HL-60/S4 (cell line): ENCODE data around the gene ERI3.

ENCODE experiments used
- in situ Hi-C: fragments of 300-500 bp; cut with MboI; formaldehyde crosslinking; loops from 2 replicates; pipeline ENCODE4 v1.14.3; 2022; ENCODE audit warnings: low sequenced_read_pairs

The ERI3 gene

DNA sequence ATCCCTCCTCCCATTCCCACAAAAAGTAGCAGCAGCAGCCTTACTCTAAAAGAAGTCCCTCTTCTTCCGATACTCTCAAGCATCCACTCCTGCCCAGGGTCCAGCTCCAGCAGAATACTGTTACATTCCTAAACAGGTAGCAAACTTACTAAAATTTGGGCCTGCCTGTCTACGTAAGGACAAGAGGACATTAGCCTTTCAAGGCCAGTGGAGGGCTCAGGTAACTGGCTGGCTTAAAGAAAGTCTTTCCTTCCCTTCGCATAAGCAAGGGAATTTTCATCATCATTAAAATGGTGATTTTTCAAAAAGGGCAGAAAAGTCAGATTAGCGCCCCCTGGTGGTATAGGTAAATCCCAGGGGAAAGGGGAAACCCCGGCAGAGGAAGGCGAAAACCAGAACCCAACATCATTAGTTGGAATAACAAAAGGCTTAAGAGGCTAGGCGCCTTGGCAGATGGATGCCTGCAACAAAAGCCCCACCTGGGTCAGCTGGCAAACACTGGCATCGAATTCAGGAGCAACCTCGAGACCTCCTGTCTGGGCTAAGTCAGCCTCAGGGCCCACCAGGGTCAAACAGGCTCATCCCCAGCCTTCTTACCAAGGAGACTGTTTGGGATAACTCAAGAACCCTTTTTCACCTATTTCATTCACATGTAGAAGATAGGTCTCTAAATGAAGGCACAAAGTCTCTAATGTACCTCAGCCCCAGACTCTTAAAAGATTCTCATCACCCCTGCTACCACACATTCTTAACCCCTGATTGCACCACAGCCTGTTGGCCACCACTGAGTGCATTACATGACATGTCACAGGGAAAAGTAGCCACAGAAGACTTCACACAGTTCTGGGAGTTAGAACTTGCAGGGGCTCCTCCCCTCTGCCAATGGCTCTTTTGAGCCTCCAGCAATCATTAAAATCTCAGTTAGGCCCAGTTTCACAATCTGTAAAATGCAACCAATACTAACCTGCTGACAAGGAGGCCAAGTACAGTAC is 36.7 kb downstream of the ERI3 start:
- in situ Hi-C loops, result no loop called here

- in situ Hi-C loops, result no loop called here
Observed at GRCh38 chr1:44316231-44316759, 38.8 kb downstream of the ERI3 start.

DNA sequence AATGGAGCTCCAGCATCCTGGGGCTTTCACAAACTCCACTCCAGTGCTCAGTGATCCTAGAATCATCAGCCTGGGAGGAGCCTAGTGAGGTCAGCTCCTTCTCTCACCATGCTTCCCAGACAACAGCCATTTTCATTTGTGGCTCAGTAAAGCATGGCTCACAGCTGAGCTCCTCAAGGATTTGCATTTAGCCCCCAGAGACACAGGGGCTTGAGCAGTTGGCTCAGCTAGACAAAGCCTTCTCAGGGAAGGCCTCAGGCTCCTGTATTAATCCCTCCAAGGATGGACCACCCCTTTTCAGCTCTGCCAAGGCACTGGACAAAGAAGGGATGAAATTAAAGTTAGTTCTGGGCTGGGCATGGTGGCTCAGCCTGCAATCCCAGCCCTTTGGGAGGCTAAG is 39.5 kb downstream of the ERI3 start:
- in situ Hi-C loops, result no loop called here

DNA sequence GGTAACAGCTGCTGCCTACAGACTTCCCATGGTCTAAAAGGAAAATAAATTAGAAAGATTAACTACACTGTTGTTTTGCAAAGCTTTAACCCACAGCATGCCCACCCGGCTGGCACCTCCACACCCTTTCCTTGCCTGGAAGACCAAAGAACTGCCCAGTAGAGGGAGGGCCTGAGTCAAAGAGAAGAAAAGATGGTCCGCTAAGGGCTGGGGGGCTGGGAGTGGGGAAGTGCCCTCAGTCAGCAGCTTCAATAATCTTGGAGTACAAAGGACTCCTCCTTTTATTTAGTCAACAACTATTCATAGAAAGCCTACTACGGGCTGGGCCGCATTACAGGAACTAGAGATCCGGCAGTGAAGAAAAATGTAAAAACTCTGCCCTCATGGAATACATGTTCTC is 40.6 kb downstream of the ERI3 start:
- in situ Hi-C loops, result no loop called here

DNA sequence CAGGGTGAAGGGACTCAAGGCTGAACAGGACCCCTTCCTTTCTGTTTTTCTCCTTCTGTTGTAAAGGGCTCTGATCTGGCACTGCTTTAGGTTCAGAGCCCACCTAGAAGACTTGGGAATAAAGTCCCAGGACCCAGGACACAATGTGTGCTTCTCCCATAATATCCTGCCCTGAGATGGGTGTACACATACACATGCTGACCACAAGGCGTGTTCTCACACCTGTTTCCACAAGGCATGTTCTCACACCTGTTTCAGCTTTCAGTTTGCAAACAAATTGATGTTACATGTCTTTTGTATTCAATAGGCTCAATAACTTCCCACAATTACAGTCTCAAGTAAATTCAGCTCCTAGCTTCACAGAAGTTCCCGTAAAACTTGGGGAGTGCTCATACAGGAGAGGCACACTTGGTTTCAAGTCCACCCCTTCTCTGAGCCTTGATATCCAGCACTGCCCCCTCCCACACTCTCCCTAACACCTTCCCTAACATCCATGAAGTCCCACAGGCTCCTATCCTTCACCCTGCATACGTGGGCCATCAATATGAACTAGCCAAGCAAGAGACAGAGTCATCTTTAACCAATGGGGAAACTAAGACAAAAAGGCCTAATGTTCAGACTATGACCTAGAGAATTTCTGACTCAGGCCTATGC is 41.7 kb downstream of the ERI3 start:
- in situ Hi-C loops, result no loop called here

DNA sequence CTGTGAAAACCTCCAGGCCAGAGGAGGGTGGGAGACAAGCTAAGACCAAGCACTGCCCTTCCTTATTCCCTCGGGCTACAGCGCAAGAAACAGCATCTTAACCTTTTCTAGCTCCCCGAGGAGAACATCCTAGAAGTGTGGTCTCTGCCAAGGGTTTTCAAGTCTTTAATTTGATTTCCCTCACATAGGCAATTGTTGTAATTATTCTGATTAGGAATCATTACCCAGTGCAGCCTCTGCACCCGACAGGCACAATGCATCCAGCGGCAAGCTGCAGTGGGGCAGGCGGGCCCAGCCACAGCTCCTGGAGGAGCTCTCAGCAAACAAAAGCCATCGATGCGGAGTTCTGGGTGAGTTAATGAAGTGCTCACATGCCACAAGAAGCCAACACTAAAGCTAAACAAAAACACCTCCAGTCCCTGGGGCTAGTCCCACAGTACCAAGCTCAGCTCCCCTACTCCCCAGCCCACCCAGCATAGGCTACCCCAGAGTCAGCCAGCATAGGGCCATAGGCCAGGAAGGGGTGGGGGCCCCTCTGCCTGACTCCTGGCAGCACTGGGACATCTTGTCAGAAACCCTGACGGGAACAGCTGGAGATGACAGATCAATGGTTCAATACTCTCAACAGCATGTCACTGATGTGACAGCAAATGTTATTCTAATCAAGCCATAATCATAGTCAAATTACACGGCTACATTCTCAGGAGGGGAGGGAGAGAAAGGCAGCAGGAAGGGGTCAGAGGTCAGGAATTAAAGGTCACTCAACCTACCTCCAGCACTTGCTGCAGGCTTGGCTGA is 42.5 kb downstream of the ERI3 start:
- in situ Hi-C loops, result no loop called here

DNA sequence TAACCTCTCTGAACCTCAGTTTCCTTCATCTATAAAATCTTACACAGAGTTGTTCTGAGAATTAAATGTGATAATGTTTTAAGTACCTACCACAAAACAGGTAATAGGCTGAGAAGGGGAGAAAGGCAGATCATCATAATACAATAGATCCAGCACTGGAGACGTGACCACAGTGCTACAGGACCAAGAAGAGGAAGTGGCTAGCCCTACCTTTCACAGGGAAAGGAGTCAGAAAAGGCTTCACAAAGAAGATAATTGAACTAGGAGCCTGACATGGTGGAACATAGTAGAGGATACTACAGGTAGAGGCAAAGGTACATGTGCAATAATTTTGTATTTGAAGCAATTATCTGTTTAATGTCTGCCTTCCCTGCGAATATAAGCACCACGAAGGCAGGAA is 45.1 kb downstream of the ERI3 start:
- in situ Hi-C loops, result no loop called here

DNA sequence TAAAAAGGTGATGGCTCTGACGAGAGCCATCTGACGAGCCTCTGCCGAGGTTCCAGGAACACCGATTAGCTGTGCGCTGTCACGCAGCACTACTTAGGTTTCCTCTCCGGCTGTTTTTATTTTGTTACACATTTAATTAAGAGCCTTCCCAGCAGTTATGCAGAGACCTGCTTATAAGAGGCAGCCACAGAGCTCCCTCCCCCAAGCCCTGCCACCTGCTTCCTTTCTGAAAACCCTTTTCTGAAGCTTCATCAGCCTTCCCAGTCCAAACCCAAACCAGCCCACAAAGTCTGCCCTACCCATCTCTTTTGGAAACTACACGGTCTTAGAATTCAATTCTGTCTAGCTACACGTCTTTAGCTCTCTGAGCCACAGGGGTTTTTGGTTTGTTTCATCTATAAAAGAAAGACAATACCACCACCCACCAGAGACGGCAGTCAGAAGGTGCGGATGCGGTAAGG is 49.1 kb downstream of the ERI3 start:
- in situ Hi-C loops, result no loop called here

- in situ Hi-C loops, result no loop called here
Observed at GRCh38 chr1:44303532-44303931, 51.5 kb downstream of the ERI3 start.

DNA sequence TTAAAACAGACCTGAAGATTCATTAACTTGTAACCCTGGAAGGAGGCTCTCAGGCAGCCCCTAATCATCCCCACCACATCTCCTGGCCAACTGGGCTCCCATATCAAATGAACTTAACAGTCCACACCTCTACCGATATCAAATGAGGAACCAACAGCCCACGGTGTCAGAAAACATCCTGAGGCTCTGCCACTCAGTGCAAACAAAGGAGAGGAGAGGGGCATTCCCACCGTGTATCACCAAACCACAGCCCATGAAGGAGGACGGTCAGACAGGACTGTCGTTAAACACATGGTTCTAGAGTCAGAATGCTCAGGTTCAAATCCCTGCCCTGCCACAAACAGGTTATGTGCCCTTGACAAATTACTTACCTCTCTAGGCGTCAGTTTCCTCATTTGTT is 52.5 kb downstream of the ERI3 start:
- in situ Hi-C loops, result no loop called here

DNA sequence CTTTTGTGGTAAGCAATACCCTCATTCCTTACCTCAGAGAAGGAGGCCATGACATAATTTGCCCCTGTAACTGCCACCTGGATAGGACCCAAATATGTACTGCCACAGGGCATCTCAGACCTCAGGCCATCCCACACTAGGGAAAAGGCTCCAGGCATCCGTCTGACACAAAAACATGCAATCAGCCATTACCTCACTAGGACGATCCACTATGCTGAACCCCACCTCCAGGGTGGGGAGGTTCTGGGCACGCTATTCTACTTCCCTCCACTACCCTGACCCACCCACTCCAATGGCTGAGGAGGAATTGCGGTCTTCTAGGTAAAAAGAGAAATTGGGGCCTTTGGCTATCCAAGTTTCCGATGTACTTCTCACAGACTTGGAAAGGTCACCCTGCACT is 53.6 kb downstream of the ERI3 start:
- in situ Hi-C loops, result no loop called here

DNA sequence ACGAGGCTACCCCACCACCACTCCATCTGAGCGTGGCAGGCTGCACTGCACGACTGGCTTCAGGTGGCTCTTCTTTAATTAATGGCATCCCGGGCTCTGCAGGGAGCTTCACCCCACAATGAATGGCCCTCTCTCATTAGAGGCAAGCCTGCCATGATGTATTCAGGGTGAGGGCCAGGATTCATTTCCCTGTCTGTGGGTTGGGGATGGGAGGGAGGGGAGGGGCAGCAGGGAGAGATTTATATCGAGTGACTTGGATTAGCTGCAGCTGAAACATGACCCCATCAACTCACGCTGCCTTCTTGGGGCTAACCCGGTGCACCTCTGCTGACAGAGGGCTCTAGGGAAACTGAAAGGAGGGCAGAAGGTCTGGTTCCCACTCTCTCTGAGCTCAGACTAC is 54.2 kb downstream of the ERI3 start:
- in situ Hi-C loops, result no loop called here

DNA sequence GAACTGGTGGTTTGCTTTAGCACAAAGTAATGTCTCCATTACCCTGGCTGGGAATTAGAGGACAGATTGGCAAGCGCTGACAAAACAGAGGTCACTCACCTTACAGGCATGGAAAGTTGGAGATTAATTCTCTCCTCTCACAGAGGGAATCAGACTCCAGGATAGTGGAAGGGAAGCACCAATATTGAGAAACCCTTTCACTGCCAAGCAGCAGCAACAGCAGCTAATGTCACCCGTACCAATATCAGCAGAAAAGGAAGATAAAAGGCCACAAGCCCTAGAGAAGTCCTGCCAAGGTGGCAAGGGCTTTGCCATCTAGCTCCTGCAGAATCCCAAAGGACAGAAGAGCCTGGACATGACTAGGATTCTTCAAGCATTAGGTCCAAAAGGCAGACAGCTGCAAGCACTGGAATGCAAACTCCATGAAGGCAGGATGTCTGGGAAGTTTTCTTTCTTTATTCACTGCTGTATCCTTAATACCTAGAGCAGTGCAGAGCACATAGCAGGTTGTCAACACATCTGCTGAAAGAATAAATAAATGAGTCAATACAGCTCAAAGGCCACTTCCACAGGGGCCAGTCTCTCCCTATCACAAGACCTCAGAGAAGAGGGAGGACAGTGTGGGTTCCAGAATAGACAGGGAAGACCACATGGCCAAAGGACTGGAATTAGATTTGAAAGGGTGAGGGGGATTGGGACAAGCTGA is 57.2 kb downstream of the ERI3 start:
- in situ Hi-C loops, result no loop called here

GRCh38 chr1:44296806-44297205 is 58.3 kb downstream of the ERI3 start:
- in situ Hi-C loops, result no loop called here

- in situ Hi-C loops, result no loop called here
Observed at GRCh38 chr1:44296086-44296485, 59.0 kb downstream of the ERI3 start.

GRCh38 chr1:44294588-44295007 is 60.5 kb downstream of the ERI3 start:
- in situ Hi-C loops, result no loop called here

DNA sequence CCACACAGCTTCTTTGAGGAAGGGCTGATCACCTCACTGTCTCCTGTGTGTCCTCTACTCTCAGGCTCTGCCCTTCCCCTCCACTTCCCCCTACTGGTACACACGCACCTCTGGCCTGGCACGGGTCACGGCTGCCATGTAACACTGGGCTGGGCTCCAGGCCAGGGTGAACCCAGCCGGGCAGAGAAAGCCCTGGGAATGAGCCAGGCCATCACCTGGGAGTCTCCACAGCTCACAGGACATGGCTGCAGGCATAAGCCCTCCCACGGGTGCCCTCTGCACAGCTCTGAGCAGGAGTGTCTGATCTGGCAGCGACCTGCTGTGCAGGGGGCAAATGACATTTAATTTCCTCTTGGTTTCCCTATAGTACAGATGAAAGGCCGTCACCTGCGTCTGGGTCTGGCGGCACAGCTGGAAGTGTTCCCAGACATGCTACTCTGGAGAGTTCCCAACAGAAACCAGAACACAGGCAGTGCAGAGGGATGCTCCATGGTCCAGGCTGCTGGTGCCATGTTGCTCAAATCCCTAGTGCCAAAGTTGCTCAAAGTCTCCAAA is 61.2 kb downstream of the ERI3 start:
- in situ Hi-C loops, result no loop called here

DNA sequence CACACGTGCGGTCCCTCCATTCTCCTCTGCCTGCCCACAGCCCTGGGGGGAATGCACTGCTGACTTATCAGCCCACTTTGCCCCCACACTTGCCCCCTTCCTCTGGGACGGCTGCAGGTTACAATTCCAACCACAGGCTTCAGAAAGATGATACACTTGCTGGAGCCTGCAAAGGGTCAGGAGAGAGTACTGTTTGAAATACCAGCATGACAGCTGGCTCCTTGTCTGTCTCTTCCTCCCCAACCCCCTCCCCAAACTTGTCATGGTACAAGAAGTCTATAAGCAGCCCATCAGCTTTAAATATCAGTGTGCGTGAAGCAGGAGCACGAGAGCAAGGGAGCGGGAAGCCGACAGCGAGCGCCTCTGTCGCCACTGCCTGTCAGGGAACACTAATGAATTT is 62.4 kb downstream of the ERI3 start:
- in situ Hi-C loops, result no loop called here

- in situ Hi-C loops, result no loop called here
Observed at GRCh38 chr1:44290250-44291094, 64.6 kb downstream of the ERI3 start.
